ENCODE results near the gene RBM28.

RBM28 gene

GRCh38 chr7:128323459-128324367, 20.0 kb downstream of the RBM28 start:
- no peak overlapping the region for H3K4me3 ChIP-seq (ENCODE audit: low read length)
- DNase-seq (ENCODE audit: low read depth) = peak; percentile 79
- TF ChIP-seq CTCF (conservative IDR thresholded peaks at IDR 0.05; ENCODE audit: low read length) = no peak

- no peak for TF ChIP-seq CTCF (conservative IDR thresholded peaks at IDR 0.05; ENCODE audit: low read length)
- peak; percentile 9 for DNase-seq (ENCODE audit: low read depth)
- no peak overlapping the region for H3K4me3 ChIP-seq (ENCODE audit: low read length)
Observed at GRCh38 chr7:128323040-128323439, 20.7 kb downstream of the RBM28 start.

GRCh38 chr7:128322040-128322643, 21.6 kb downstream of the RBM28 start:
- peak; percentile 77 for TF ChIP-seq CTCF (conservative IDR thresholded peaks at IDR 0.05; ENCODE audit: low read length)
- H3K4me3 ChIP-seq (ENCODE audit: low read length) = no peak overlapping the region
- peak; percentile 77 for DNase-seq (ENCODE audit: low read depth)

GRCh38 chr7:128321044-128321422, 22.7 kb downstream of the RBM28 start:
- no peak for TF ChIP-seq CTCF (conservative IDR thresholded peaks at IDR 0.05; ENCODE audit: low read length)
- DNase-seq (ENCODE audit: low read depth) = no peak
- no peak overlapping the region for H3K4me3 ChIP-seq (ENCODE audit: low read length)

- no peak for TF ChIP-seq CTCF (conservative IDR thresholded peaks at IDR 0.05; ENCODE audit: low read length)
- no peak overlapping the region for H3K4me3 ChIP-seq (ENCODE audit: low read length)
- no peak for DNase-seq (ENCODE audit: low read depth)
Observed at GRCh38 chr7:128318691-128319090, 25.0 kb downstream of the RBM28 start.

- H3K4me3 ChIP-seq (ENCODE audit: low read length) = no peak overlapping the region
- DNase-seq (ENCODE audit: low read depth) = no peak
- no peak for TF ChIP-seq CTCF (conservative IDR thresholded peaks at IDR 0.05; ENCODE audit: low read length)
Observed at GRCh38 chr7:128311013-128311412, 32.7 kb downstream of the RBM28 start.

- no peak overlapping the region for H3K4me3 ChIP-seq (ENCODE audit: low read length)
- no peak for TF ChIP-seq CTCF (conservative IDR thresholded peaks at IDR 0.05; ENCODE audit: low read length)
- no peak for DNase-seq (ENCODE audit: low read depth)
Observed at GRCh38 chr7:128310499-128310898, 33.2 kb downstream of the RBM28 start.

All from AG10803 (cell line).